A673 (cell line): ENCODE measurements around the gene DHRSX.

Experiments used
- EZH2 ChIP-seq: fragments of 200-600 bp; sonication (generic); IDR thresholded peaks from 2 replicates; pipeline ENCODE4 v1.6.1; 2017; ENCODE audit warnings: borderline replicate concordance, low read depth, mild to moderate bottlenecking, mixed read lengths, antibody characterized with exemption, low read length; ENCODE audit not compliant: poor library complexity, severe bottlenecking
- TF ChIP-seq, protein P1 (sequence below): fragments of 300-800, 200-600 bp; sonication (generic); conservative IDR thresholded peaks from 2 replicates; pipeline ENCODE4 v1.5.1; 2017; ENCODE audit warnings: low read depth, mild to moderate bottlenecking, antibody characterized with exemption, low read length, moderate library complexity, mixed read lengths

GRCh38 chrX:2507196-2507595 lies 6.4 kb upstream of the DHRSX start:
- TF ChIP-seq, protein P1, sequence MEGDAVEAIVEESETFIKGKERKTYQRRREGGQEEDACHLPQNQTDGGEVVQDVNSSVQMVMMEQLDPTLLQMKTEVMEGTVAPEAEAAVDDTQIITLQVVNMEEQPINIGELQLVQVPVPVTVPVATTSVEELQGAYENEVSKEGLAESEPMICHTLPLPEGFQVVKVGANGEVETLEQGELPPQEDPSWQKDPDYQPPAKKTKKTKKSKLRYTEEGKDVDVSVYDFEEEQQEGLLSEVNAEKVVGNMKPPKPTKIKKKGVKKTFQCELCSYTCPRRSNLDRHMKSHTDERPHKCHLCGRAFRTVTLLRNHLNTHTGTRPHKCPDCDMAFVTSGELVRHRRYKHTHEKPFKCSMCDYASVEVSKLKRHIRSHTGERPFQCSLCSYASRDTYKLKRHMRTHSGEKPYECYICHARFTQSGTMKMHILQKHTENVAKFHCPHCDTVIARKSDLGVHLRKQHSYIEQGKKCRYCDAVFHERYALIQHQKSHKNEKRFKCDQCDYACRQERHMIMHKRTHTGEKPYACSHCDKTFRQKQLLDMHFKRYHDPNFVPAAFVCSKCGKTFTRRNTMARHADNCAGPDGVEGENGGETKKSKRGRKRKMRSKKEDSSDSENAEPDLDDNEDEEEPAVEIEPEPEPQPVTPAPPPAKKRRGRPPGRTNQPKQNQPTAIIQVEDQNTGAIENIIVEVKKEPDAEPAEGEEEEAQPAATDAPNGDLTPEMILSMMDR: no peak
- no peak for TF ChIP-seq EZH2
